Coronary artery (tissue), 2 donors: ENCODE data around the gene PMEL.
"Not testable (repeated sequence)": the region's sequence is repeated elsewhere in the genome, so short reads cannot be mapped to it uniquely, and the experiment has no call there.

Experiments used
- DNase-seq: peaks from one replicate; pipeline ENCODE4 v3.0.0-alpha.2; 2017; ENCODE audit warnings: low spot score
- H3K27ac ChIP-seq, 2 donors: fragments of 200-600 bp; sonication (generic); one replicate each; pipeline ENCODE4 v1.5.1; 2016 to 2019
- H3K4me3 ChIP-seq: fragments of 200-600 bp; sonication (generic); 2 replicates; pipeline ENCODE4 v1.5.1; 2016; ENCODE audit warnings: mild to moderate bottlenecking, moderate library complexity
- TF ChIP-seq, protein P1 (sequence below): fragments of 200-600 bp; sonication (generic); IDR thresholded peaks from one replicate; pipeline ENCODE4 v1.5.1; 2019; ENCODE audit warnings: antibody characterized with exemption

The PMEL gene

DNA sequence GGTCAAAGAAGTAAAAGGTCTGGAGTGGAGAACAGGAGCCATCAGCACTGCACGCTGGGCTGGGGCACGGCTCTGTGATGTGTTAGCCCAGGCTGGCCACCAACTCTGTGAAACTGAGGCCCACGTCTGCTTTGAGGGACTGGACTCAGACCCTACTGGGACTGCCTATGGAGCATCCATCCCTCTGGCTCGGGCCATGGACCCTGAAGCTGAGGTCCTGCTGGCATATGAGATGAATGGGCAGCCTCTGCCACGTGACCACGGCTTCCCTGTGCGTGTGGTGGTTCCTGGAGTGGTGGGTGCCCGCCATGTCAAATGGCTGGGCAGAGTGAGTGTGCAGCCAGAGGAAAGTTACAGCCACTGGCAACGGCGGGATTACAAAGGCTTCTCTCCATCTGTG lies 38.4 kb upstream of the PMEL start:
- TF ChIP-seq, protein P1, sequence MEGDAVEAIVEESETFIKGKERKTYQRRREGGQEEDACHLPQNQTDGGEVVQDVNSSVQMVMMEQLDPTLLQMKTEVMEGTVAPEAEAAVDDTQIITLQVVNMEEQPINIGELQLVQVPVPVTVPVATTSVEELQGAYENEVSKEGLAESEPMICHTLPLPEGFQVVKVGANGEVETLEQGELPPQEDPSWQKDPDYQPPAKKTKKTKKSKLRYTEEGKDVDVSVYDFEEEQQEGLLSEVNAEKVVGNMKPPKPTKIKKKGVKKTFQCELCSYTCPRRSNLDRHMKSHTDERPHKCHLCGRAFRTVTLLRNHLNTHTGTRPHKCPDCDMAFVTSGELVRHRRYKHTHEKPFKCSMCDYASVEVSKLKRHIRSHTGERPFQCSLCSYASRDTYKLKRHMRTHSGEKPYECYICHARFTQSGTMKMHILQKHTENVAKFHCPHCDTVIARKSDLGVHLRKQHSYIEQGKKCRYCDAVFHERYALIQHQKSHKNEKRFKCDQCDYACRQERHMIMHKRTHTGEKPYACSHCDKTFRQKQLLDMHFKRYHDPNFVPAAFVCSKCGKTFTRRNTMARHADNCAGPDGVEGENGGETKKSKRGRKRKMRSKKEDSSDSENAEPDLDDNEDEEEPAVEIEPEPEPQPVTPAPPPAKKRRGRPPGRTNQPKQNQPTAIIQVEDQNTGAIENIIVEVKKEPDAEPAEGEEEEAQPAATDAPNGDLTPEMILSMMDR, result no peak
- no peak overlapping the region for H3K4me3 ChIP-seq
- no peak overlapping the region for H3K27ac ChIP-seq
- DNase-seq, result no peak

DNA sequence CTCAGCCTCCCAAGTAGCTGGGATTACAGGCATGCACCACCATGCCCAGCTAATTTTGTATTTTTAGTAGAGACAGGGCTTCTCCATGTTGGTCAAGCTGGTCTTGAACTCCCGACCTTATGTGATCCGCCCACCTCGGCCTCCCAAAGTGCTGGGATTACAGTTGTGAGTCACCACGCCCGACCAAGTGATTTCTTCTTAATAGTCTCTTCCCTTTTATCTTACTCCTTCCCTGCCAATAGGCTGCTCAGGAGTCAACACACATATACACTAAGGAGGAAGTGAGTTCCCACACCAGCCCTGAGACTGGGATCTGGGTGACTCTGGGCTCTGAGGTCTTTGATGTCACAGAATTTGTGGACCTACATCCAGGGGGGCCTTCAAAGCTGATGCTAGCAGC lies 37.5 kb upstream of the PMEL start:
- not testable (repeated sequence) for H3K4me3 ChIP-seq, H3K27ac ChIP-seq, DNase-seq

DNA sequence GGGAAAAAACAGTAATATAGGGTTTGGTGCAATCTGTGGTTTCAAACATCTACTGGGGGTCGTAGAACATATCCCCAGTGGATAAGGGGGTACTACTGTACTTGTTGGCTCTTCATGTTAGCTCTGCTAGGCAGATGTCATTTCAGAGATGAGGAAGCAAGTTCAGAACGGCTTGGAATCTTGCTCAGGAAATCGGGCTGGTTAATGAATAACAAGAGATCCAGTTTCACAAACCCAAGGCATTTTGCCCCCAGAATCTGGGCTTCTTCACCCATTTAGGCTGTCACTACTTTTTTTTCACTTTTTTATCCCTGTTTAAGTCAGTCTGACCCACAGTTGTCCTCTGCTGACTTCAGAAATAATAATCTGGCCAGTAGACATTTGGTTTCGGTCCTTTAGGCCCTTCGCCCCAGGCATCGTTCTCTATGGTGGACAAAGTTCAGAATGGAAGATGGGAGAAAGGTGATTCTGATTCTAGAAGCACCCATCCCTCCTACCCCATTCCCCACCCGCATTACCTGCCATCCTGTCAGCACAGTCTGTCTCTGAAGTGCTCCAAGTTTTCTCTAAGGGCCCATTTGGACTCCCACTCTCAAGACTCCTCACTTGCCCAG lies 35.8 kb upstream of the PMEL start:
- TF ChIP-seq, protein P1, result no peak
- H3K27ac ChIP-seq, result no peak overlapping the region
- H3K4me3 ChIP-seq, result no peak overlapping the region
- DNase-seq, result no peak

DNA sequence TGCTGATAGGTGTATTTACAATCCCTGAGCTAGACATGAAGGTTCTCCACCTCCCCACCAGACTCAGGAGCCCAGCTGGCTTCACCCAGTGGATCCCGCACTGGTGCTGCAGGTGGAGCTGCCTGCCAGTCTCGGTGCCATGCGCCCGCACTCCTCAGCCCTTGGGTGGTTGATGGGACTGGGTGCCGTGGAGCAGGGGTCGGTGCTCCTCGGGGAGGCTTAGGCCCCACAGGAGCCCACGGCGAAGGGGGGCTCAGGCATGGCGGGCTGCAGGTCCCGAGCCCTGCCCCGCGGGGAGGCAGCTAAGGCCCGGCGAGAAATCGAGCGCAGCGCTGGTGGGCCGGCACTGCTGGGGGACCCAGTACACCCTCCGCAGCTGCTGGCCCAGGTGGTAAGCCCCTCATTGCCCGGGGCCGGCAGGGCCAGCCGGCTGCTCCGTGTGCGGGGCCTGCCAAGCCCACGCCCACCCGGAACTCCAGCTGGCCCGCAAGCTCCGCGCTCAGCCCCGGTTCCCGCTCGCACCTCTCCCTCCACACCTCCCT lies 34.2 kb upstream of the PMEL start:
- H3K27ac ChIP-seq, DNase-seq, H3K4me3 ChIP-seq: not testable (repeated sequence)

DNA sequence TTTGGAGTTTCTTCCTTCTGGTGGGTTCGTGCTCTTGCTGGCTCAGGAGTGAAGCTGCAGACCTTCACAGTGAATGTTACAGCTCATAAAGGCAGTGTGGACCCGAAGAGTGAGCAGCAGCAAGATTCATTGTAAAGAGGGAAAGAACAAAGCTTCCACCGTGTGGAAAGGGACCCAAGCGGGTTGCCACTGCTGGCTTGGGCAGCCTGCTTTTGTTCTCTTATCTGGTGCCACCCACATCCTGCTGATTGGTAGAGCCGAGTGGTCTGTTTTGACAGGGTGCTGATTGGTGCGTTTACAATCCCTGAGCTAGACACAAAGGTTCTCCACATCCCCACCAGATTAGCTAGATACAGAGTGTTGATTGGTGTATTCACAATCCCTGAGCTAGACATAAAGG lies 33.7 kb upstream of the PMEL start:
- H3K4me3 ChIP-seq, DNase-seq, H3K27ac ChIP-seq: not testable (repeated sequence)

DNA sequence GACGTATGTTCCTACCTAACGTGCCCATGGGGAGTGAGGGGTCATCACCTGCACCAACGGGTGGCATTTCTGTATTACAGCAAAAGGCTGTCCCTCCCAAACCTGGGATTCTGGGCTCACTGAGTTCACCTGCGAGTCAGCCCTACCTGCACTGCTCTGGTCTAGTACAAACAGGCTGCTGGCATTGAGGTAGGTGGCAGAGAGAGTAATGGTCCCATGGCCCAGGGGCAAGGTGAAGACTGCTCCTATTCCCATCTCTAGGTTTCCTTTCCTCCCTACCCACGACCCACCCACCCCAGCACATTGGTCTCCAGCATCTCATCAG lies 31.7 kb upstream of the PMEL start:
- Histone ChIP-seq H3K4me3 (peak overlapping the region; percentile 84), H3K27ac (peak overlapping the region; percentile 57 to 91)
- DNase-seq, result no peak
- TF ChIP-seq, protein P1, result no peak

DNA sequence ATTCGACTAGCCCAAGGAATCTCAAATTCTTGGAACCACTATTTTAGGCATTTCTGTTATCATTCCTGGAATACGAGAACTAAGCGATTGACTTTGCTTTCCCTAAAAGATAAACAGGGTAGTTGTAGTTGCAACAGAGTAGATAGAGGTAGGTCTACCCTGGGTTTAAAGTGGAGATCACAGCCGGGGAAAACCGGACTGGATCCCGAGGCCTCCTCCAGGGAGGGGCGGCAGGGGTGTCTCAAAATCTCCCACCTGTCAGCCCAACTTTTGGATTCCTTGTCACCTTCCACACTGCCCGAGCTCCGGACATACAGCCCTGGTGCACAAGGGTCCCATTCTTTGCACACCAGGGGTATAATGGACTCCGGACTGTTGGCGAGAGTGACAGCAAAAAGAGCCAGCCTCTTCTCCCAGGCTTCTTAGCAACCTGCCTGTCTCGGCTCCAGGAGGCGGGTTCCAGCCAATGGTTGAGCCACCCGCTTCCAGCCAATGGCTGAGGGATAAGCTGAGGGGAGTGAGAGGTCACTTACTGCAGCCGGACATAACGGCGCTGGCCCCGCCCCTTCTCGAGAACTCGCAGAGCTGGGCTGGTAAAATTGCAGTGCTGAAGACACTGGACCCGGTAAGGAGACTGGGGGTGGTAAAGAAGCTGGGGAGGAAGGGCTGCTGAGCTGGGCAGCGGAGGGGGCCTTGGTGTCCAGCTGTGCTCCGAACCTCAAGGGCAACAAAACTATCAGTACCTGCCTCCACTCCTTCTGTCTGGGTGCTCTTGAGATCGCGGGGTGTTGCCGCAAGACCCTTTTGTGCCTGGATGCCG lies 31.1 kb upstream of the PMEL start, which contains the start of gene SUOX:
Gene SUOX (plus strand): TSS at position 562 of the 820 bp plus-strand sequence. CDS start 4,946 bp downstream, outside the sequence.
- Histone ChIP-seq H3K4me3 (peak within 1 kb of the TSS; percentile 84), H3K27ac (peak within 1 kb of the TSS; percentile 57 to 91)
- DNase-seq, result peak; percentile 99
- TF ChIP-seq, protein P1, result no peak

DNA sequence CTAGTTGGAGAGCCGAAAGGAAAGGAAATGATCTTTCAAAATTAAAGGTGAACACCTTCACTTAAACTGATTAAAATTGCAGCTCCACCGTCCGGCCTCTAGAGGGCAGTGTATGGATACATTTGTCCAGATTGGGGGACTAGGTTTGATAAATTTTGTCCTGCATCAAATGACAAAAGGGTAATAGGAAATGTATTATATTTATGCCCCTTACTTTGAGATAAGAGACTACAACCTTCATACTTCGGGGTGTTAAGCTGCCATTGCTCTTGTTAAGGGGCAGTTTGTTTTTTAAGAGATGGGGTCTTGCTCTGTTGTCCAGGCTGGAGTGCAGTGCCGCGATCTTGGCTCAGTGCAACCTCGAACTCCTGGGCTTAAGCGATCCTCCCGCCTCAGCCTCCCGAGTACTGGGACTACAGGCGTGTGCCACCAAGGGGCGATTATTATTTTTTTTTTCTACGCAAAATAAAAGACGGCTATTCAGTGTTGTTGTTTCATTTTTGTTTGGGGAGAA lies 30.4 kb upstream of the PMEL start:
- peak overlapping the region; percentile 57 to 91 for H3K27ac ChIP-seq
- no peak for DNase-seq
- H3K4me3 ChIP-seq, result peak overlapping the region; percentile 84
- TF ChIP-seq, protein P1, result peak; percentile 83
